GM04504 (cell line): ENCODE data around the gene NPHP3.
"Not testable (repeated sequence)": the region's sequence is repeated elsewhere in the genome, so short reads cannot be mapped to it uniquely, and the experiment has no call there.

Experiments
- DNase-seq: peaks from one replicate; pipeline ENCODE4 v3.0.0-alpha.2; 2012; ENCODE audit warnings: low read depth

NPHP3 gene

GRCh38 chr3:132643366-132643765, 78.8 kb downstream of the NPHP3 start:
- DNase-seq = no peak

GRCh38 chr3:132642539-132642847, 79.7 kb downstream of the NPHP3 start:
- DNase-seq = no peak

GRCh38 chr3:132641837-132642538, 80.2 kb downstream of the NPHP3 start:
- peak; percentile 38 for DNase-seq

- not testable (repeated sequence) for DNase-seq
Observed at GRCh38 chr3:132641427-132641826, 80.8 kb downstream of the NPHP3 start.

- no peak for DNase-seq
Observed at GRCh38 chr3:132638706-132639105, 83.5 kb downstream of the NPHP3 start.

- no peak for DNase-seq
Observed at GRCh38 chr3:132637590-132637989, 84.6 kb downstream of the NPHP3 start.

GRCh38 chr3:132635052-132635451, 87.2 kb downstream of the NPHP3 start:
- no peak for DNase-seq
